ENCODE data around the gene GAL3ST2.
"Not testable (repeated sequence)": the region's sequence is repeated elsewhere in the genome, so short reads cannot be mapped to it uniquely, and the experiment has no call there.

DNA sequence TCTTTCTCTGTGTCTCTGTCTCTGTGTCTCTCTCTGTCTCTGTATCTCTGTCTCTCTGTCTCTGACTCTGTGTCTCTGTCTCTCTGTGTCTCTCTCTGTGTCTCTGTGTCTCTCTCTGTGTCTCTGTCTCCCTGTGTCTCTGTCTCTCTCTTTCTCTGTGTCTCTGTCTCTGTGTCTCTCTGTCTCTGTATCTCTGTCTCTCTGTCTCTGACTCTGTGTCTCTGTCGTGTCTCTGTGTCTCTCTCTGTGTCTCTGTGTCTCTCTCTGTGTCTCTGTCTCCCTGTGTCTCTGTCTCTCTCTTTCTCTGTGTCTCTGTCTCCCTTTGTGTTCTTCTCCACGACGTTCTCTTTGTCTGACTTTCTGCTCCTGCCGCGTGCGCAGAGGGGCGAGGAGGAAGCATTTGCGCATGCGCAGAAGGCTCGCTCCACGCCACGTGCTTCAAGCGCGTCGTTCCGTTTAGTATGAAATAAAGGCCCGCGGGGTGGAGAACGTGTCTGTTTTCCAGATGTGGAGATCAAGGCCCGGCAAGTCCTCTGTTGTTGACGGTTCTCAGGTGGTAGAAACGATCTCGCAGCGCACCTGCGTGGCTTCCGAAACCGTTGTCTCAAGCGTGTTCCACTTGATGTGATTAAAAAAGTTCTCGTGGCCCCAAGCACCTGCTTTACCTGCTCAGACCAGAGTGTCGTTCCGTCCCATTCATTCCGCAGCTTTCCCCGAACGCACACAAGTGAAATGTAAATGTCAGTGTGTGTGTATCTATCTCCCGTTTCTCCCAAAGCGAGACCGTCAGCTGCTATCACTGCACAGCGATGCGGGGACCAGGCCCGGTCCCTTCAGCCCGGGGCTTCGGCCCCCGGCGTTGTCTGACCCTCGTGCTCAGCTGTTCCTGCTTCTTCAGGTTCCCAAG lies 47.2 kb downstream of the GAL3ST2 start:
- TF ChIP-seq, protein P1, sequence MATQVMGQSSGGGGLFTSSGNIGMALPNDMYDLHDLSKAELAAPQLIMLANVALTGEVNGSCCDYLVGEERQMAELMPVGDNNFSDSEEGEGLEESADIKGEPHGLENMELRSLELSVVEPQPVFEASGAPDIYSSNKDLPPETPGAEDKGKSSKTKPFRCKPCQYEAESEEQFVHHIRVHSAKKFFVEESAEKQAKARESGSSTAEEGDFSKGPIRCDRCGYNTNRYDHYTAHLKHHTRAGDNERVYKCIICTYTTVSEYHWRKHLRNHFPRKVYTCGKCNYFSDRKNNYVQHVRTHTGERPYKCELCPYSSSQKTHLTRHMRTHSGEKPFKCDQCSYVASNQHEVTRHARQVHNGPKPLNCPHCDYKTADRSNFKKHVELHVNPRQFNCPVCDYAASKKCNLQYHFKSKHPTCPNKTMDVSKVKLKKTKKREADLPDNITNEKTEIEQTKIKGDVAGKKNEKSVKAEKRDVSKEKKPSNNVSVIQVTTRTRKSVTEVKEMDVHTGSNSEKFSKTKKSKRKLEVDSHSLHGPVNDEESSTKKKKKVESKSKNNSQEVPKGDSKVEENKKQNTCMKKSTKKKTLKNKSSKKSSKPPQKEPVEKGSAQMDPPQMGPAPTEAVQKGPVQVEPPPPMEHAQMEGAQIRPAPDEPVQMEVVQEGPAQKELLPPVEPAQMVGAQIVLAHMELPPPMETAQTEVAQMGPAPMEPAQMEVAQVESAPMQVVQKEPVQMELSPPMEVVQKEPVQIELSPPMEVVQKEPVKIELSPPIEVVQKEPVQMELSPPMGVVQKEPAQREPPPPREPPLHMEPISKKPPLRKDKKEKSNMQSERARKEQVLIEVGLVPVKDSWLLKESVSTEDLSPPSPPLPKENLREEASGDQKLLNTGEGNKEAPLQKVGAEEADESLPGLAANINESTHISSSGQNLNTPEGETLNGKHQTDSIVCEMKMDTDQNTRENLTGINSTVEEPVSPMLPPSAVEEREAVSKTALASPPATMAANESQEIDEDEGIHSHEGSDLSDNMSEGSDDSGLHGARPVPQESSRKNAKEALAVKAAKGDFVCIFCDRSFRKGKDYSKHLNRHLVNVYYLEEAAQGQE (IDR thresholded peaks at IDR 0.05; ENCODE audit: borderline replicate concordance) = not testable (repeated sequence)
- TF ChIP-seq, protein P2, sequence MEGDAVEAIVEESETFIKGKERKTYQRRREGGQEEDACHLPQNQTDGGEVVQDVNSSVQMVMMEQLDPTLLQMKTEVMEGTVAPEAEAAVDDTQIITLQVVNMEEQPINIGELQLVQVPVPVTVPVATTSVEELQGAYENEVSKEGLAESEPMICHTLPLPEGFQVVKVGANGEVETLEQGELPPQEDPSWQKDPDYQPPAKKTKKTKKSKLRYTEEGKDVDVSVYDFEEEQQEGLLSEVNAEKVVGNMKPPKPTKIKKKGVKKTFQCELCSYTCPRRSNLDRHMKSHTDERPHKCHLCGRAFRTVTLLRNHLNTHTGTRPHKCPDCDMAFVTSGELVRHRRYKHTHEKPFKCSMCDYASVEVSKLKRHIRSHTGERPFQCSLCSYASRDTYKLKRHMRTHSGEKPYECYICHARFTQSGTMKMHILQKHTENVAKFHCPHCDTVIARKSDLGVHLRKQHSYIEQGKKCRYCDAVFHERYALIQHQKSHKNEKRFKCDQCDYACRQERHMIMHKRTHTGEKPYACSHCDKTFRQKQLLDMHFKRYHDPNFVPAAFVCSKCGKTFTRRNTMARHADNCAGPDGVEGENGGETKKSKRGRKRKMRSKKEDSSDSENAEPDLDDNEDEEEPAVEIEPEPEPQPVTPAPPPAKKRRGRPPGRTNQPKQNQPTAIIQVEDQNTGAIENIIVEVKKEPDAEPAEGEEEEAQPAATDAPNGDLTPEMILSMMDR (IDR thresholded peaks at IDR 0.05; ENCODE audit: poor library complexity, severe bottlenecking) = not testable (repeated sequence)
- not testable (repeated sequence) for TF ChIP-seq POLR2AphosphoS5 (IDR thresholded peaks at IDR 0.05); EZH2 (IDR thresholded peaks at IDR 0.05; ENCODE audit: borderline replicate concordance, insufficient read depth, low read length, poor library complexity, severe bottlenecking); EP300 (conservative IDR thresholded peaks at IDR 0.05; ENCODE audit: poor library complexity, severe bottlenecking)

All from neural cell (in vitro differentiated cells).